HEK293 (cell line): Measurements from ENCODE around the gene LUZP2.

Experiments used
- CTCF ChIA-PET: fragments of 350-600 bp; formaldehyde crosslinking; extraction: SDS; loops from one replicate; lab custom pipeline; 2021; ENCODE audit warnings: antibody characterized with exemption; lab: Yijun Ruan, JAX
- POLR2A ChIA-PET: fragments of 300-600 bp; formaldehyde crosslinking; extraction: SDS; loops from one replicate; lab custom pipeline; 2020; ENCODE audit warnings: antibody characterized with exemption, inconsistent platforms; lab: Yijun Ruan, JAX
- H3K27ac ChIP-seq: fragments of 200-500 bp; sonication (Bioruptor generic); 2 replicates; pipeline ENCODE4 v1.5.1; 2014; ENCODE audit warnings: low read depth, low read length, control low read depth, inconsistent platforms; ENCODE audit errors: extremely low read depth
- H3K36me3 ChIP-seq, 2 experiments: fragments of 200-500 bp in 1 of 2; sonication (Bioruptor generic) in 1 of 2; 1 replicate in 1 of 2; 2 replicates in 1 of 2; pipeline ENCODE4 v1.5.1; 2014 to 2017; ENCODE audit warnings: inconsistent platforms in 2 of 2, low read length in 2 of 2; ENCODE audit not compliant: control insufficient read depth in 2 of 2, insufficient read depth in 1 of 2
- H3K4me1 ChIP-seq: fragments of 200-500 bp; sonication (Bioruptor generic); 2 replicates; pipeline ENCODE4 v1.5.1; 2014; ENCODE audit warnings: mild to moderate bottlenecking, low read length, inconsistent platforms; ENCODE audit not compliant: control insufficient read depth, insufficient read depth
- H3K4me3 ChIP-seq: 2 replicates; pipeline ENCODE4 v1.5.1; 2011; ENCODE audit warnings: low read depth, mild to moderate bottlenecking, control low read depth, low read length, moderate library complexity
- H3K9me3 ChIP-seq: fragments of 200-500 bp; sonication (Bioruptor generic); 2 replicates; pipeline ENCODE4 v1.5.1; 2014; ENCODE audit warnings: low read depth, low read length, inconsistent platforms; ENCODE audit not compliant: control insufficient read depth, insufficient read depth
- ATF2 ChIP-seq: fragments of 450-650 bp; formaldehyde crosslinking; IDR thresholded peaks from 2 replicates; pipeline ENCODE4 v1.5.1; 2016; ENCODE audit warnings: missing biosample characterization, missing genetic modification characterization, low read depth
- MZF1 ChIP-seq: fragments of 450-650 bp; formaldehyde crosslinking; IDR thresholded peaks from 2 replicates; pipeline ENCODE4 v1.5.1; 2017; ENCODE audit warnings: missing biosample characterization, missing genetic modification characterization, borderline replicate concordance
- YY2 ChIP-seq: fragments of 450-650 bp; formaldehyde crosslinking; IDR thresholded peaks from 2 replicates; pipeline ENCODE4 v1.5.1; 2016; ENCODE audit warnings: missing biosample characterization, missing genetic modification characterization
- ZBTB1 ChIP-seq: fragments of 450-650 bp; formaldehyde crosslinking; IDR thresholded peaks from 2 replicates; pipeline ENCODE4 v1.5.1; 2016; ENCODE audit warnings: missing biosample characterization, missing genetic modification characterization
- ZBTB10 ChIP-seq: fragments of 450-650 bp; formaldehyde crosslinking; IDR thresholded peaks from 2 replicates; pipeline ENCODE4 v1.5.1; 2016; ENCODE audit warnings: missing biosample characterization, missing genetic modification characterization
- ZBTB11 ChIP-seq: fragments of 450-650 bp; formaldehyde crosslinking; conservative IDR thresholded peaks from 2 replicates; pipeline ENCODE4 v1.5.1; 2016; ENCODE audit warnings: low read depth, missing biosample characterization, missing genetic modification characterization
- ZBTB8A ChIP-seq: fragments of 450-650 bp; formaldehyde crosslinking; IDR thresholded peaks from 2 replicates; pipeline ENCODE4 v1.5.1; 2016; ENCODE audit warnings: missing biosample characterization, missing genetic modification characterization
- ZNF169 ChIP-seq: fragments of 450-650 bp; formaldehyde crosslinking; IDR thresholded peaks from 2 replicates; pipeline ENCODE4 v1.5.1; 2016; ENCODE audit warnings: missing biosample characterization, missing genetic modification characterization
- ZNF174 ChIP-seq: fragments of 450-650 bp; formaldehyde crosslinking; IDR thresholded peaks from 2 replicates; pipeline ENCODE4 v1.5.0; 2017; ENCODE audit warnings: missing biosample characterization, mild to moderate bottlenecking, missing genetic modification characterization
- ZNF18 ChIP-seq: fragments of 450-650 bp; formaldehyde crosslinking; IDR thresholded peaks from 2 replicates; pipeline ENCODE4 v1.5.1; 2016; ENCODE audit warnings: missing biosample characterization, missing genetic modification characterization
- ZNF354C ChIP-seq: fragments of 450-650 bp; formaldehyde crosslinking; IDR thresholded peaks from 2 replicates; pipeline ENCODE4 v1.5.1; 2016; ENCODE audit warnings: missing biosample characterization, missing genetic modification characterization, low read depth, borderline replicate concordance
- ZNF404 ChIP-seq: fragments of 450-650 bp; formaldehyde crosslinking; IDR thresholded peaks from 2 replicates; pipeline ENCODE4 v1.5.1; 2017; ENCODE audit warnings: missing biosample characterization, missing genetic modification characterization
- ZNF449 ChIP-seq: fragments of 450-650 bp; formaldehyde crosslinking; IDR thresholded peaks from 2 replicates; pipeline ENCODE4 v1.5.1; 2017; ENCODE audit warnings: missing biosample characterization, mild to moderate bottlenecking, missing genetic modification characterization, moderate library complexity
- ZNF48 ChIP-seq: fragments of 450-650 bp; formaldehyde crosslinking; IDR thresholded peaks from 2 replicates; pipeline ENCODE4 v1.5.1; 2016; ENCODE audit warnings: missing biosample characterization, missing genetic modification characterization
- ZNF561 ChIP-seq: fragments of 450-650 bp; IDR thresholded peaks from 2 replicates; pipeline ENCODE4 v1.5.1; 2018; ENCODE audit warnings: missing biosample characterization, missing genetic modification characterization, borderline replicate concordance
- ZNF792 ChIP-seq: fragments of 450-650 bp; formaldehyde crosslinking; IDR thresholded peaks from 2 replicates; pipeline ENCODE4 v1.5.1; 2016; ENCODE audit warnings: missing biosample characterization, missing genetic modification characterization
- ZSCAN4 ChIP-seq: fragments of 450-650 bp; formaldehyde crosslinking; IDR thresholded peaks from 2 replicates; pipeline ENCODE4 v1.5.1; 2017; ENCODE audit warnings: missing biosample characterization, missing genetic modification characterization
- TF ChIP-seq, protein P1 (sequence below): fragments of 450-650 bp; formaldehyde crosslinking; IDR thresholded peaks from 2 replicates; pipeline ENCODE4 v1.5.1; 2016; ENCODE audit warnings: missing biosample characterization, missing genetic modification characterization, borderline replicate concordance
- TF ChIP-seq, protein P2 (sequence below): fragments of 450-650 bp; formaldehyde crosslinking; IDR thresholded peaks from 2 replicates; pipeline ENCODE4 v1.5.1; 2016; ENCODE audit warnings: missing biosample characterization, missing genetic modification characterization
- TF ChIP-seq, protein P3 (sequence below): sonication (generic); formaldehyde crosslinking; IDR thresholded peaks from 2 replicates; pipeline ENCODE4 v1.8.1; 2022; ENCODE audit warnings: mild to moderate bottlenecking, moderate library complexity, missing genetic modification reagents

LUZP2 gene

DNA sequence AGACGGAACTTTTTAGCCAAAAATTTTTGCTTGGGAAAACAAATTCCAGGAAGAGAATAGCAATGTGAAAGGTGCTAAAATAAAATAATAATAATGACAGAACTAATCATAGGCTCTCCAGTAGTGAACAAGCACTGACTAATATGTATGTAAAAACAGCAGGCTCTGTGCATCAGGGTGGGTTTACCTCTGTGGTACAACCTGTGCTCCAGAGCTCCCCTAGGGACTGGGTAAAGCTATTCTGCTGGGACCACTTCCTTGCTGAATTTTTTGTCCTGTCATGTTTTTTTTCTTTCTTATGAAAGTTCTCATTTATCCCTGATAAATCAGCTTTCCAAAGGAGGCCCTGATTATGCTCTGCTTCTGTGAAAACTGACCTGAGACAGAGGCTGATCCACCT lies 18.8 kb downstream of the LUZP2 start (continued):
- TF ChIP-seq ZNF354C (tag by site-specific recombination) (no peak), ZNF169 (tag by site-specific recombination) (no peak), ZNF404 (no peak), ZNF561 (tag by site-specific recombination) (no peak), ZSCAN4 (tag by site-specific recombination) (no peak), ZNF792 (no peak)
- TF ChIP-seq, protein P1, sequence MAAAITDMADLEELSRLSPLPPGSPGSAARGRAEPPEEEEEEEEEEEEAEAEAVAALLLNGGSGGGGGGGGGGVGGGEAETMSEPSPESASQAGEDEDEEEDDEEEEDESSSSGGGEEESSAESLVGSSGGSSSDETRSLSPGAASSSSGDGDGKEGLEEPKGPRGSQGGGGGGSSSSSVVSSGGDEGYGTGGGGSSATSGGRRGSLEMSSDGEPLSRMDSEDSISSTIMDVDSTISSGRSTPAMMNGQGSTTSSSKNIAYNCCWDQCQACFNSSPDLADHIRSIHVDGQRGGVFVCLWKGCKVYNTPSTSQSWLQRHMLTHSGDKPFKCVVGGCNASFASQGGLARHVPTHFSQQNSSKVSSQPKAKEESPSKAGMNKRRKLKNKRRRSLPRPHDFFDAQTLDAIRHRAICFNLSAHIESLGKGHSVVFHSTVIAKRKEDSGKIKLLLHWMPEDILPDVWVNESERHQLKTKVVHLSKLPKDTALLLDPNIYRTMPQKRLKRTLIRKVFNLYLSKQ (tag by site-specific recombination): no peak

DNA sequence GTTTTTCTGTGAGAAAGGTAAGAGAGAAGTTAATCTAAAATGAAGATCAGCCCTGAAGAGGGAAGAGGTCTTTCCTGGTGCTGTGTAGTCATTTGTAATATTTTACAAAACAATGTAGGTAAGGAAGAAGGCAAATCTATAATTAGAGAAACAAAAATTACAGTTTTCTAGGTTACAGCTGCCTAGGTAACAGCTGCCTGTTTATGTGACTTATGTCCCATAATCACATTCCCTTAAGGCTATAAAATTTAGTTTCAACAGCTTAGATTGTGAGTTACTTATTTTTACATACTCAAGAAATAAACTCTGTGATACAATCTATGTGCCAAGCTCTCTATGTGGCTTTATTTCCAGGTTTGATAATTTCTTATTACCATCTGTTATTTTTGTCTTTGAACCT lies 19.8 kb downstream of the LUZP2 start:
- Histone ChIP-seq H3K9me3 (no peaks in the 10 kb centered on the region), H3K36me3 (no peaks in the 10 kb centered on the region), H3K27ac (no peak overlapping the region), H3K4me1 (no peaks in the 10 kb centered on the region), H3K4me3 (no peak overlapping the region)
- POLR2A ChIA-PET: no interaction called here
- CTCF ChIA-PET: no interaction called here
- TF ChIP-seq YY2 (tag by site-specific recombination): no peak
- TF ChIP-seq ZBTB11: no peak
- TF ChIP-seq, protein P2, sequence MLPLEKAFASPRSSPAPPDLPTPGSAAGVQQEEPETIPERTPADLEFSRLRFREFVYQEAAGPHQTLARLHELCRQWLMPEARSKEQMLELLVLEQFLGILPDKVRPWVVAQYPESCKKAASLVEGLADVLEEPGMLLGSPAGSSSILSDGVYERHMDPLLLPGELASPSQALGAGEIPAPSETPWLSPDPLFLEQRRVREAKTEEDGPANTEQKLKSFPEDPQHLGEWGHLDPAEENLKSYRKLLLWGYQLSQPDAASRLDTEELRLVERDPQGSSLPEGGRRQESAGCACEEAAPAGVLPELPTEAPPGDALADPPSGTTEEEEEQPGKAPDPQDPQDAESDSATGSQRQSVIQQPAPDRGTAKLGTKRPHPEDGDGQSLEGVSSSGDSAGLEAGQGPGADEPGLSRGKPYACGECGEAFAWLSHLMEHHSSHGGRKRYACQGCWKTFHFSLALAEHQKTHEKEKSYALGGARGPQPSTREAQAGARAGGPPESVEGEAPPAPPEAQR (tag by site-specific recombination): no peak
- TF ChIP-seq ZNF18 (tag by site-specific recombination): no peak
- no peak for TF ChIP-seq ZNF449 (tag by site-specific recombination)
- no peak for TF ChIP-seq MZF1
- TF ChIP-seq ZNF404: no peak
- no peak for TF ChIP-seq ZNF174 (tag by site-specific recombination)
- no peak for TF ChIP-seq ATF2 (tag by site-specific recombination)
- no peak for TF ChIP-seq ZBTB10 (tag by site-specific recombination)
- TF ChIP-seq, protein P3, sequence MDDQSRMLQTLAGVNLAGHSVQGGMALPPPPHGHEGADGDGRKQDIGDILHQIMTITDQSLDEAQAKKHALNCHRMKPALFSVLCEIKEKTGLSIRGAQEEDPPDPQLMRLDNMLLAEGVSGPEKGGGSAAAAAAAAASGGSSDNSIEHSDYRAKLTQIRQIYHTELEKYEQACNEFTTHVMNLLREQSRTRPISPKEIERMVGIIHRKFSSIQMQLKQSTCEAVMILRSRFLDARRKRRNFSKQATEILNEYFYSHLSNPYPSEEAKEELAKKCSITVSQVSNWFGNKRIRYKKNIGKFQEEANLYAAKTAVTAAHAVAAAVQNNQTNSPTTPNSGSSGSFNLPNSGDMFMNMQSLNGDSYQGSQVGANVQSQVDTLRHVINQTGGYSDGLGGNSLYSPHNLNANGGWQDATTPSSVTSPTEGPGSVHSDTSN (CRISPR knock-in tag): no peak
- no peak for TF ChIP-seq ZNF48 (tag by site-specific recombination)
- TF ChIP-seq ZBTB8A (tag by site-specific recombination): no peak
- no peak for TF ChIP-seq ZBTB1 (tag by site-specific recombination)
